Liver (tissue), 3 donors: ENCODE results near the gene C1orf50.

Experiments
- EGR1 ChIP-seq, 2 donors: IDR thresholded peaks; 2 replicates each; pipeline ENCODE4 v1.6.1; 2016 to 2018; ENCODE audit warnings: antibody characterized with exemption in 2 of 2, low read depth in 2 of 2
- GABPA ChIP-seq, 2 donors: IDR thresholded peaks in 1 of 2; conservative IDR thresholded peaks in 1 of 2; 2 replicates each; pipeline ENCODE4 v1.6.1; 2016; ENCODE audit warnings: antibody characterized with exemption in 2 of 2, mild to moderate bottlenecking in 1 of 2, moderate library complexity in 1 of 2
- HNF4A ChIP-seq, 2 donors: conservative IDR thresholded peaks; 2 replicates each; pipeline ENCODE4 v1.6.1; 2016; ENCODE audit warnings: antibody characterized with exemption in 2 of 2, mild to moderate bottlenecking in 2 of 2
- HNF4G ChIP-seq: IDR thresholded peaks from 2 replicates; pipeline ENCODE4 v1.6.1; 2016; ENCODE audit warnings: antibody characterized with exemption
- RAD21 ChIP-seq, 2 donors: IDR thresholded peaks; 2 replicates each; pipeline ENCODE4 v1.6.1; 2016; ENCODE audit warnings: antibody characterized with exemption in 2 of 2, mild to moderate bottlenecking in 2 of 2
- SP1 ChIP-seq: IDR thresholded peaks from 2 replicates; pipeline ENCODE4 v1.6.1; 2018; ENCODE audit warnings: antibody characterized with exemption, mild to moderate bottlenecking
- TAF1 ChIP-seq: conservative IDR thresholded peaks from 2 replicates; pipeline ENCODE4 v1.6.1; 2016; ENCODE audit warnings: antibody characterized with exemption, mild to moderate bottlenecking
- YY1 ChIP-seq: IDR thresholded peaks from 2 replicates; pipeline ENCODE4 v1.6.1; 2016; ENCODE audit warnings: antibody characterized with exemption, mild to moderate bottlenecking
- TF ChIP-seq, protein P1 (sequence below): fragments of 150-350 bp; IDR thresholded peaks from 2 replicates; pipeline ENCODE4 v1.5.1; 2017; ENCODE audit warnings: improper control_type of control experiment, low read depth, low read length; ENCODE audit not compliant: missing input control
- TF ChIP-seq, protein P2 (sequence below): IDR thresholded peaks from 2 replicates; pipeline ENCODE4 v1.6.1; 2016; ENCODE audit warnings: antibody characterized with exemption, mild to moderate bottlenecking
- TF ChIP-seq, protein P3 (sequence below): IDR thresholded peaks from 2 replicates; pipeline ENCODE4 v1.6.1; 2016; ENCODE audit warnings: antibody characterized with exemption
- TF ChIP-seq, protein P4 (sequence below): IDR thresholded peaks from 2 replicates; pipeline ENCODE4 v1.6.1; 2016; ENCODE audit warnings: antibody characterized with exemption
- TF ChIP-seq, protein P5 (sequence below): IDR thresholded peaks from 2 replicates; pipeline ENCODE4 v1.6.1; 2016; ENCODE audit warnings: antibody characterized with exemption
- donor health status: healthy.
- donor health status: healthy.

DNA sequence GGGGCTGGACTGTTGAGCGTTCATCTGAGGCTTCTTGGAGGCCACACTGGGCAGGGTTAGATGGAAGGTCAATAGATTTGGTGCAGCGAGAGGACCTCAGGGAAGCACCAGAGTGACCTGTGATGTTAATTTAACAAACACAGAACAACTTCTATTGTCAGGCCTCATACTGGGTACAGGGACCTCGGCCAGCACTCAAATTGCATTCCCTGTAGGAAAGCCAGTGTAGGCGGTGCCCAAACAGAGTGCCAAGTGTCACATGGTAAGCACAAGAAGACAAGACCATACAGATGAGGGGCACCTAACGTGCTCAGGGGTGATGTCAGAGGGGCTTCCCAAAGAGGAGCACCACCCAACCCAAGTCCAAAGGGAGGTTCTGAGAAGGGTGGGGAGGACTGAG lies 19.0 kb downstream of the C1orf50 start:
- TF ChIP-seq HNF4G = no peak
- TF ChIP-seq TAF1 = no peak
- TF ChIP-seq, protein P1, sequence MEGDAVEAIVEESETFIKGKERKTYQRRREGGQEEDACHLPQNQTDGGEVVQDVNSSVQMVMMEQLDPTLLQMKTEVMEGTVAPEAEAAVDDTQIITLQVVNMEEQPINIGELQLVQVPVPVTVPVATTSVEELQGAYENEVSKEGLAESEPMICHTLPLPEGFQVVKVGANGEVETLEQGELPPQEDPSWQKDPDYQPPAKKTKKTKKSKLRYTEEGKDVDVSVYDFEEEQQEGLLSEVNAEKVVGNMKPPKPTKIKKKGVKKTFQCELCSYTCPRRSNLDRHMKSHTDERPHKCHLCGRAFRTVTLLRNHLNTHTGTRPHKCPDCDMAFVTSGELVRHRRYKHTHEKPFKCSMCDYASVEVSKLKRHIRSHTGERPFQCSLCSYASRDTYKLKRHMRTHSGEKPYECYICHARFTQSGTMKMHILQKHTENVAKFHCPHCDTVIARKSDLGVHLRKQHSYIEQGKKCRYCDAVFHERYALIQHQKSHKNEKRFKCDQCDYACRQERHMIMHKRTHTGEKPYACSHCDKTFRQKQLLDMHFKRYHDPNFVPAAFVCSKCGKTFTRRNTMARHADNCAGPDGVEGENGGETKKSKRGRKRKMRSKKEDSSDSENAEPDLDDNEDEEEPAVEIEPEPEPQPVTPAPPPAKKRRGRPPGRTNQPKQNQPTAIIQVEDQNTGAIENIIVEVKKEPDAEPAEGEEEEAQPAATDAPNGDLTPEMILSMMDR = no peak
- TF ChIP-seq, protein P2, sequence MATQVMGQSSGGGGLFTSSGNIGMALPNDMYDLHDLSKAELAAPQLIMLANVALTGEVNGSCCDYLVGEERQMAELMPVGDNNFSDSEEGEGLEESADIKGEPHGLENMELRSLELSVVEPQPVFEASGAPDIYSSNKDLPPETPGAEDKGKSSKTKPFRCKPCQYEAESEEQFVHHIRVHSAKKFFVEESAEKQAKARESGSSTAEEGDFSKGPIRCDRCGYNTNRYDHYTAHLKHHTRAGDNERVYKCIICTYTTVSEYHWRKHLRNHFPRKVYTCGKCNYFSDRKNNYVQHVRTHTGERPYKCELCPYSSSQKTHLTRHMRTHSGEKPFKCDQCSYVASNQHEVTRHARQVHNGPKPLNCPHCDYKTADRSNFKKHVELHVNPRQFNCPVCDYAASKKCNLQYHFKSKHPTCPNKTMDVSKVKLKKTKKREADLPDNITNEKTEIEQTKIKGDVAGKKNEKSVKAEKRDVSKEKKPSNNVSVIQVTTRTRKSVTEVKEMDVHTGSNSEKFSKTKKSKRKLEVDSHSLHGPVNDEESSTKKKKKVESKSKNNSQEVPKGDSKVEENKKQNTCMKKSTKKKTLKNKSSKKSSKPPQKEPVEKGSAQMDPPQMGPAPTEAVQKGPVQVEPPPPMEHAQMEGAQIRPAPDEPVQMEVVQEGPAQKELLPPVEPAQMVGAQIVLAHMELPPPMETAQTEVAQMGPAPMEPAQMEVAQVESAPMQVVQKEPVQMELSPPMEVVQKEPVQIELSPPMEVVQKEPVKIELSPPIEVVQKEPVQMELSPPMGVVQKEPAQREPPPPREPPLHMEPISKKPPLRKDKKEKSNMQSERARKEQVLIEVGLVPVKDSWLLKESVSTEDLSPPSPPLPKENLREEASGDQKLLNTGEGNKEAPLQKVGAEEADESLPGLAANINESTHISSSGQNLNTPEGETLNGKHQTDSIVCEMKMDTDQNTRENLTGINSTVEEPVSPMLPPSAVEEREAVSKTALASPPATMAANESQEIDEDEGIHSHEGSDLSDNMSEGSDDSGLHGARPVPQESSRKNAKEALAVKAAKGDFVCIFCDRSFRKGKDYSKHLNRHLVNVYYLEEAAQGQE = no peak
- TF ChIP-seq, protein P3, sequence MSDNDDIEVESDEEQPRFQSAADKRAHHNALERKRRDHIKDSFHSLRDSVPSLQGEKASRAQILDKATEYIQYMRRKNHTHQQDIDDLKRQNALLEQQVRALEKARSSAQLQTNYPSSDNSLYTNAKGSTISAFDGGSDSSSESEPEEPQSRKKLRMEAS = no peak
- no peak for TF ChIP-seq SP1
- no peak for TF ChIP-seq GABPA (IDR thresholded peaks at IDR 0.05 in 1 of 2, conservative IDR thresholded peaks at IDR 0.05 in 1 of 2)
- no peak for TF ChIP-seq RAD21 (IDR thresholded peaks at IDR 0.05)
- TF ChIP-seq, protein P4, sequence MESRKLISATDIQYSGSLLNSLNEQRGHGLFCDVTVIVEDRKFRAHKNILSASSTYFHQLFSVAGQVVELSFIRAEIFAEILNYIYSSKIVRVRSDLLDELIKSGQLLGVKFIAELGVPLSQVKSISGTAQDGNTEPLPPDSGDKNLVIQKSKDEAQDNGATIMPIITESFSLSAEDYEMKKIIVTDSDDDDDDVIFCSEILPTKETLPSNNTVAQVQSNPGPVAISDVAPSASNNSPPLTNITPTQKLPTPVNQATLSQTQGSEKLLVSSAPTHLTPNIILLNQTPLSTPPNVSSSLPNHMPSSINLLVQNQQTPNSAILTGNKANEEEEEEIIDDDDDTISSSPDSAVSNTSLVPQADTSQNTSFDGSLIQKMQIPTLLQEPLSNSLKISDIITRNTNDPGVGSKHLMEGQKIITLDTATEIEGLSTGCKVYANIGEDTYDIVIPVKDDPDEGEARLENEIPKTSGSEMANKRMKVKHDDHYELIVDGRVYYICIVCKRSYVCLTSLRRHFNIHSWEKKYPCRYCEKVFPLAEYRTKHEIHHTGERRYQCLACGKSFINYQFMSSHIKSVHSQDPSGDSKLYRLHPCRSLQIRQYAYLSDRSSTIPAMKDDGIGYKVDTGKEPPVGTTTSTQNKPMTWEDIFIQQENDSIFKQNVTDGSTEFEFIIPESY = no peak
- TF ChIP-seq YY1 = no peak
- TF ChIP-seq, protein P5, sequence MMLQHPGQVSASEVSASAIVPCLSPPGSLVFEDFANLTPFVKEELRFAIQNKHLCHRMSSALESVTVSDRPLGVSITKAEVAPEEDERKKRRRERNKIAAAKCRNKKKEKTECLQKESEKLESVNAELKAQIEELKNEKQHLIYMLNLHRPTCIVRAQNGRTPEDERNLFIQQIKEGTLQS = no peak
- no peak for TF ChIP-seq EGR1 (IDR thresholded peaks at IDR 0.05; ENCODE audit: low read depth in 2 of 2)
- no peak for TF ChIP-seq HNF4A (conservative IDR thresholded peaks at IDR 0.05)
